Vein endothelial cell (primary cell): ENCODE measurements around the gene CGGBP1. TPM values are rescaled to one million over a fixed set of nuclear protein-coding genes. Genes with fewer than 3 reads are reported as not detected.

Experiments used
- total RNA-seq: library from RNA; depleted of rRNA; stranded (reverse); fragments of >200 nt; gene quantifications from 2 replicates; pipeline ENCODE4 v1.2.3, GENCODE V29; 2012

Gene CGGBP1
- 55.9 and 68.6 TPM in 2 replicates for total RNA-seq

GRCh38 chr3:88058581-88059379 lies at the start of gene CGGBP1, which contains the start of gene ZNF654:
Gene CGGBP1 (minus strand): TSS chr3:88059005. CDS start chr3:88055976, 3,029 bp downstream.
Gene ZNF654 (plus strand): TSS chr3:88059255. CDS start chr3:88059320, 65 bp downstream.

Other genes starting within 250 kb of the CGGBP1 start
- 15.0 and 18.0 TPM in 2 replicates for gene ZNF654, start 250 bp upstream of the CGGBP1 start, total RNA-seq
- 20.3 and 22.5 TPM in 2 replicates for gene C3orf38, start 91.0 kb upstream of the CGGBP1 start, total RNA-seq